HG03378 (cell line): ENCODE measurements around the gene ACSL5.
A peak's percentile ranks its signal among the peaks of the same experiment; 100 is the strongest.
"Not testable (repeated sequence)": the region's sequence is repeated elsewhere in the genome, so short reads cannot be mapped to it uniquely, and the experiment has no call there.

ENCODE experiments used
- ATAC-seq: cut with Tn5 transposase; IDR thresholded peaks from one replicate; pipeline ENCODE4 v1.9.1; 2021; ENCODE audit warnings: mild to moderate bottlenecking, moderate library complexity; ENCODE audit not compliant: unreplicated experiment

The ACSL5 gene

DNA sequence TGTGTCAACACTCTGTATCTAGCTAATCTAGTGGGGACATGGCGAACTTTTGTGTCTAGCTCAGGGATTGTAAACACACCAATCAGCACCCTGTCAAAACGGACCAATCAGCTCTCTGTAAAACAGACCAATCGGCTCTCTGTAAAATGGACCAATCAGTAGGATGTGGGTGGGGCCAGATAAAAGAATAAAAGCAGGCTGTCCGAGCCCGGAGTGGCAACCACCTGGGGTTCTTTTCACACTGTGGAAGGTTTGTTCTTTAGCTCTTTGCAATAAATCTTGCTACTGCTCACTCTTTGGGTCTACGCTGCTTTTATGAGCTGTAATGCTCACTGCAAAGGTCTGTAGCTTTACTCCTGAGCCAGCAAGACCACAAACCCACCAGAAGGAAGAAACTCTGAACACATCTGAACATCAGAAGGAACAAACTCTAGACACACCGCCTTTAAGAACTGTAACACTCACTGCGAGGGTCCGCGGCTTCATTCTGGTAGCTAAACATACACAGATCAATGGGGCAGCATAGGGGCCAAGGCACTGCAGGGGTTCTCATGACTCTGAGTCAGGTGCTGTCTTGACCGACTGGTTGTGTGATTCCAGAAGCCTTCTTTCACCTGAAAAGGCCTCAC is 1.6 kb upstream of the ACSL5 start:
- ATAC-seq: not testable (repeated sequence)

DNA sequence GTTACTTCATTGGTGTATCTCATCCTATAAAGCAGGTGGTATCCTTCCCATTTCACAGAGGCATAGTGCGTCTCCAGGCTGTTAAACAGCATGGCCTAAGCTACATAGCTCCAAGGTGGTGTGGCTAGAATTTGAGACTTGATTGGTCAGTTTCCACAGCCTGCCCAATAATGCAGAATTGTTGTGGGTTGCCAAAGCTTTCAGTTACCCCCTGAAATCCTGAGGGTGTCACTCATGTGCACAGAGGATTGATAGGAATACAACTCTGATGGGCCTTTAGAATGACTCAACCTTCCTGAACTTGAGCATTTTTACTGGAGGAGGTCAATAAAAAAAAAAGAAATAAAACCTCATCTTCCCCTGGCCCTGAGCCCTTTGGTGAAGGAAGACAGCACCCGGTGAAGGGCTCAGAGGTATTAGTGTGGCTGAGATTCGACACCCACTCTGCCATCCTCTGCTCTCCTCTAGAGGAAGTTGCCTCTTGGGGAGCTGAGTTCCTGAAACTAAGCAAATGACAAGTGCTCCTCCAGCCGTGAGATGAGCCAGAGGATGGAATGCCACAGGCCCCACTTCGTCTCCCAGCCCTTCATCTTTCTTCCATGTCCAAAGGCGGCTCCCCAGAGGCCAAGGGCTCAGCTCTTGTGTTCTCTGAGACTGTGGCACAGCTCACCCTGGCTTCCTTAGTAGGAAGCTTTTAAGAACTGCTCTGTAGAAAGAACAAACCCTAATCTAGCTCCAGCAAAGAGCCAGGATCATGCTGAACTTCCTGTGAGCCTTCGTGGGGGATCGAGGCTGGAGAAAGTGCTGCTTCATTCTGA is 1.0 kb downstream of the ACSL5 start:
- peak; percentile 50 for ATAC-seq

DNA sequence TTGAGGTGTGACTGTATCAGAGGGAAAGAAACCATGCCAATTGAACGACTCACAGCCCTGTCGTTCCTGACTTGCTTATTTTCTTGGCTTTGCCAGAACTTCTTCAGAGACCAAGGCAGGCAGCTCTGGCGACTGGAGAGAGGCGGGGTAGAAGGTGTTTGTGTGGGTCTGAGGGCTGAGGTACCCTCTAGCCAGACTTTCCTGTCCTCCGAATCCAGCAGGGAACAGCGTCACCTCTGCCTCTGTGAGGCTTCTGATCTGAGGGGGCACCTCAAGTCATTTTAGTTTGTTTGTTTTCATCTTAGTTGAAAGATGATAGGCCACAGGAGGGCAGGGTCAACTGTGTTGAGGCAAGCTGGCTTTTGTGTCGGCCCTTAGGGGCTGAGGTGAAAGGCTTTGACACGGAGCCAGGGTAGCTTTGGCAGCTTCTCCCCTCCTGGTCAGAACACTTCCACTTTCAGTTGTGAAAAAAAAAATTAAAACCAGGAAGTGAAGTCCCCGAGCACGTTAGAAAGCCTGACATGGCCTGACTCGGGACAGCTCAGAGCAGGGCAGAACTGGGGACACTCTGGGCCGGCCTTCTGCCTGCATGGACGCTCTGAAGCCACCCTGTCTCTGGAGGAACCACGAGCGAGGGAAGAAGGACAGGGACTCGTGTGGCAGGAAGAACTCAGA is 1.9 kb downstream of the ACSL5 start:
- ATAC-seq: peak; percentile 86

DNA sequence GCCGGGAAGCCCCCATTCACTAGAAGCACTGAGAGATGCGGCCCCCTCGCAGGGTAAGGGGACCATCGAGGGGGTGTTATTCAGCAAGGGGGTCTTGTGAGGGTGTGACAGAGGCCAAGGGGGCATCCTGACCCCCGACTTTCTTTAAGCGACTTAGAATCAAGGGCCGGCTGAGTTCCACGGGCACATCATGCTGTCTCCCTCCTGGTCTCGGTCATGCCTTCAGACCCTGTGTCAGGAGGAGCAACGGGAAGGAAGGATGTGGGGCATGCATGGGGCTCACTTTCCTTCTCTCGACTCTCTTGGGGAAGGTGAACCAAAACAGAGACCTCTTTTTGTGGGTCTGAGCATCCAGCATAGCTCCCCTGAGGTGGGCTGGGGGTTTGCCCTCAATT is 2.5 kb downstream of the ACSL5 start:
- peak; percentile 18 for ATAC-seq

DNA sequence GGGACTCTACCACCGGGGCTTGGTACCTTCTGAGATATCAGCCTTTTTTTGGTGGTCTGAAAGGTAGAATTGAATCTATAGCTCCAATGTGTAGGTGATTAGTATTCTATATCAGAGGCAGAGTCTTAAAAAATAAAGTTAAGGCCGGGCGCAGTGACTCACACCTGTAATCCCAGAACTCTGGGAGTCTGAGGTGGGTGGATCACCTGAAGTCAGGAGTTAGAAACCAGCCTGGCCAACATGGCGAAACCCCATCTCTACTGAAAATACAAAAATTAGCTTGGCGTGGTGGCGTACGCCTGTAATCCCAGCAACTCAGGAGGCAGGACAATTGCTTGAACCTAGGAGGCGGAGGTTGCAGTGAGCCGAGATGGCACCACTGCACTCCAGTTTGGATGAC is 3.2 kb downstream of the ACSL5 start:
- ATAC-seq: not testable (repeated sequence)

DNA sequence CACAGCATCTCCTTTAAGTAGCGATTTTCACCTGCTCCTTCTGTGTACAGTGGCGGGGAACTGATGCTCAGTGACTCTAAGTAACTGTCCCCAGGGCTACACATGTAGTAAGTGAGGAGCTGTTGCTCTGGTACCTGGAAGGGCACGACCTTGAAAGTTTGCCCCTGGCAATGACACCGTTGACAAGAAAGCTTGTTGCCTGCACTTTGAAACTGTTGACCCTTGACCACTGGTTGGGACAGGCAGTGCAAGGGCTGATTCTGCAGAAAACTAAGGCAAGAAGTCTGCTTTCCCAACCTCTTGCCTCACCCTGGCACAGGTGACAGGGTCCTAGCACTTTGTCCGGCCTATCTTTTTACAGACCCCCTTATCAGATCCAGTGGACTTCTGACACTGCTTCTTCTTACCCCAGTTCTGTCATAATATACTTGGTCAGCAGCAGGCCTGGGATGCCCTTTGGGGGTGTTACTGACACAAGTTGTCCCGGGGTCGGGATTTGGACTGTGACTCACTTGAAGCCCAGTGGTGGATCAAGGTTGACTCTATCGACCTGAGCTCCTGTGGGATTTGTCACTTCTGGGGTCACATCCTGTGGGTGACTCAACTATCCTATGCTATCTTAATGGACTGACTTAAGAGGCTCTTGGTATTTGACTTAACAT is 5.8 kb downstream of the ACSL5 start:
- no peak for ATAC-seq

DNA sequence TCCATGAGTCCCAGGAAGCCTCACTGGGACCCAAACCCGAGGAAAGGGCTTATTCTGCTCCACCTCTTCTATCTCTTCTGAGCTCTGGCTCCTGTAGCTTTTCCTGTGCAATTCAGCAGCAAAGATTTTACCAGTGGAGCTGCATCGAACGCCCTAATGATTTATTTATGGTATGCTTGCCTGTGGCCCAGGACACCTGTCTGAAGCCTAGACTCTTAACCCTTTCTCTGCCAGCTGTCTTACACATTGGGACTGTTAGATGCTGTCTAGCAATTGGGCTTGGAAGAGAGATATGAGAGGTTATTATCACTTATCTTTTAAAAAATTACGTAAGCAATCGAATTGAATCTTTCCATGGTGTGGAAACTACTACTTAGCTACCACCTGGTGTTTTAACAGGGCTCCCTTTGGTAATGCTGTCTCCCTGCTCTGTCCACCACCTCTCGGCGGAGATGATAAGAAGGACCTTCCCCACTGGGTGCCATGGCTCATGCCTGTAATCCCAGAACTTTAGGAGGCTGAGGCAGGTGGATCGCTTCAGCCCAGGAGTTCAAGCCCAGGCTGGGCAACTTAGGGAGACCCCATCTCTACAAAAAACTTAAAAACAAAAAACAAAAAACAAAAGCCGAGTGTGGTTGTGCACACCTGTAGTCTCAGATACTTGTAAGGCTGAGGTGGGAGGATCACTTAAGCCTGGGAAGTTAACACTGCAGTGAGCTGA is 8.8 kb downstream of the ACSL5 start:
- ATAC-seq: no peak

DNA sequence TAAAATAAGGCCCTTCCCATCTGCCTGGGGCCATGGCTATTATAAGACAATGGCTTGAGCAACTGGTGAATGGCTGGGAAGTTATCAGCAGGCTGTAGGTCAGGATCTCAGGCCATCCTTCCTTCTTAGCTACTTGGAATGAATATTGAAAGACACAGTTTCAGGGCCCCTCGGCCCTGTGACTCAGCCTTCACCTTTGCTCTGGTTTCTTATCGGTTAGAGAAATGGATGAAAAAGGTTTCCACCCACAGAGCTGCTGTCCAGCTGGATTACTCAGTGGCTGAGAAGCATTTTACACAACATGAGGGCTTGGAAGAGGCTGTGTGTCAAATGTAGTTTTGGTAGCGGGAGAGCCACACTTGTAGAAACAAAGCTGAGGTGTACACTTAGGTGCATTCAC is 9.4 kb downstream of the ACSL5 start:
- ATAC-seq: no peak

DNA sequence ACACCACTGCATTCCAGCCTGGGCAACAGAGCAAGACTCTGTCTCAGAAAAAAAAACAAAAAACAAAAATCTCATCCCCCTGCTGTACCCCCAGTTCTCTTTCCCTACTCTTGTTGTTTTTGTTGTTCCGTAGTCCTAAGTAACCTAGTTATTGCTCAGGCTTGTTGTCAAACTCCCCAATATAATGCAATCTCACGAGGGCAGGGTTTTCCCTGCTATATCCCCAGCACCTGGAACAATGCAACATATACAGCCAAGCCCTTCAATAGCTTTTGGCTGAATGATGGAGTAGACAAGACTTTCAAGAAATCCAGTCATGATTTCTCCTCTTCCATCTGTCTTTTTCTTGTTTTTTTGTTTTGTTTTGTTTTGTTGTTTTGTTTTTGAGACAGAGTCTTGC is 10.2 kb downstream of the ACSL5 start:
- ATAC-seq: no peak

DNA sequence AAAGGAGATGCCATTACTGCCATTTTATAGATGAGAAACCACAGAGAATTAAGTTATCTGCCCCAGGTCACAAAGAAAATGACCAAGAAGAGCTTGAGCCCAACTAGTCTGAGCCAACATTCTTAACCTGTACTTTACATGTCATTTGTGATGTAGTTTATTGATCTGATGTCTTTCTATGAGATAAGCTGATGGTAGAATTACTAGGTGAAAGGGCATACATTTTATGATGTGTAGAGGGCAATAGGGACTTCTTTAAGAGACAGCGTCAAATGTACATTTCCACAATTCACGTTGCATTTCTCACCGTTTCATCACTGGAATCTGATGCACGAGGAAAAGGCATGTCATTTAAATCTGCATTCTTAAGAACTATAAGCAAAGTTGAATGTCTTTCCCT is 11.3 kb downstream of the ACSL5 start:
- no peak for ATAC-seq

DNA sequence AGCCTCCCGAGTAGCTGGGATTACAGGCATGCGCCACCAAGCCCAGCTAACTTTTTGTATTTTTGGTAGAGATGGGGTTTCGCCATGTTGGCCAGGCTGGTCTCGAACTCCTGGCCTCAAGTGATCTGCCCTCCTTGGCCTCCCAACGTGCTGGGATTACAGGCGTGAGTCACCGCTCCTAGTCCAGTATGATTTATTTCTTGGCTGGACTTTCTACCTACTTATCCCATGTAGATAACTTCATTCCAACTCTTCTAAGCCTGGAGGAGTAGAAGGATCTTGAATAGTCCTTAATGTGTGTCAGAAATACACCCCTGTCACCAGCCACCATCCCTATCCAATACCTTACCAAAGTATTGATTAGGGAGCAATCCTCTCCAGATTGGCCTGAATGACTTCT is 14.1 kb downstream of the ACSL5 start:
- not testable (repeated sequence) for ATAC-seq

DNA sequence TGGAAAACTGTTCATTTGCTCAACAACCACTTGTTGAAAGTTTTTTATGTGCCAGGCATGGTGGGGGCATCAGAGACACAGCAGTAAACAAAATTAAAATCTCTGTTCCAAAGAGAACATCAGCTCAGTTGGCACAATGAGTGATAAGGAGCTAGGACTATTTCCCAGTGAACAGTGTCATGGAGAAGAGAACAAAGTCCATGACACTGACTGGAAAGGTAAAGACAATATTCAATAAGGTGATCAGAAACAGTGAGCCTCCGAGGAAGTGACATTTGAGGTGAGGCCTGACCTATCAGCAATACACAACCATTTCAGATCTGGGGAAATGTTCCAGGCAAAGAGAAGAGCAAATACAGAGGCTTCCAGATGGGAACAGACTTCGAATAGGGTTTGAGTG is 14.6 kb downstream of the ACSL5 start:
- no peak for ATAC-seq

DNA sequence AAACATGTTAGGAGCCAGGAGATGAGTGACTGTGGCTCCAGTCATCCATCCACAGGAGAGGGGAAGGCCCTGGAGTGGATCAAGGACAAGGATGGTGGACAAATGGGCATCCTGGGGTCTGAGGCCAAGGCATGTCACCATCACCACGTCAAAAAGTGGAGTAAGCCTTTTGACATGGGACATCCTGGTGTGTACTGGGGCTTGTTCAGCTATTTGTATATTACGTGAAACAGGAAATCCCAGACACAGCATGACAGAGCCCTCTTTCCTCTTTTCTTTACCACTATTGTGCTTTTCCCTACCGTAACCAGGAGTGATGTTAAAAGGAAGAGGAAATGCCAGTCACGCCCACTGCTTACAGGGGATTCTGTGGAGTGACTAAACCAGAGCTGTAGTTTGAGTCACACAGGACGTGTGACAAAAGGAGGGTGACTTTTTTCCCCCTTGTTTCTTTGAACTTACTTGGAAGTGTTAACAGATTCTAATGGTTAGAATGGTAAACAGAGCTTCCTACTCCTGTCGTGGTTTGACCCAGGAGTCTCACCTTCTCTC is 15.4 kb downstream of the ACSL5 start:
- peak; percentile 67 for ATAC-seq

DNA sequence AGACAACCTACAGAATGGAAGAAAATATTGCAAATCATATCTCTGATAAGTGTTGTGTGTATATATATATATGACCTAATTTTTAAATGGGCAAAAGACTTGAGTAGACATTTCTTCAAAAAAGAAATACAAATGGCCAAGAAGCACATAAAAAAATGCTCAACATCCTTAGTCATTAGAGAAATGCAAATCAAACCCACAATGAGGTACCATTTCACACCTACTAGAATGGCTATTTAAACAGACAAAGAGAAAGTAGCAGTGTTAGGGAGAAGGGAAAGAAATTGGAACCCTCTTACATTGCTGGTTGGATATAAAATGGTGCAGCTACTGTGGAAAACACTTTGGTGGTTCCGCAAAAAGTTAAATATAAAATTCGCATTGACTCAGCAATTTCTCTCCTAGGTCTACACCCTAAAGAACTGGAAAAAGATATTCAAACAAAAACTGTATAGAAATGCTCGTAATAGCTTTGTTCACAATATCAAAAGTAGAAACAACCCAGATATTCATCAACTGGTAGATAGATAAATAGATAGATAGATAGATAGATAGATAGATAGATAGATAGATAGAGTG is 16.3 kb downstream of the ACSL5 start:
- ATAC-seq: no peak

DNA sequence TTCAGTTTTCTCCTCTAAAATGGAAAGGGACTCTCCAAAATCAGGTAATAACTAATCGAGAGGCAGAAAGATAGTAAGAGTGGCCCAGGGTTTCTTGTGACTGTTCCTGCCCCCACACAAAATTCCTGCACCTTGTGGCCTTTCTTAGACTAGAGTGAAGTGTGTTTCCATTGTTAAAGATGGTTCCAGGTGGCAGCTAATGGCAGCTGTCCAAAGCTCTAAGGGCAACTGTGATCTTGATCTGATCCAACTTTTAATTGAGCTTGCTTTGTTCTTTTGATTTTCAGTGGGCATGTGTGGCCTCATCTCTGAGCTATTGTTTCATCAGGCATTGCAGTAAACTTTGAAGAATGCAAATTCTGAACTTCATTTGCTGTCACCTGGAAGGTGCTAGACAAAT is 19.4 kb downstream of the ACSL5 start:
- ATAC-seq: no peak

DNA sequence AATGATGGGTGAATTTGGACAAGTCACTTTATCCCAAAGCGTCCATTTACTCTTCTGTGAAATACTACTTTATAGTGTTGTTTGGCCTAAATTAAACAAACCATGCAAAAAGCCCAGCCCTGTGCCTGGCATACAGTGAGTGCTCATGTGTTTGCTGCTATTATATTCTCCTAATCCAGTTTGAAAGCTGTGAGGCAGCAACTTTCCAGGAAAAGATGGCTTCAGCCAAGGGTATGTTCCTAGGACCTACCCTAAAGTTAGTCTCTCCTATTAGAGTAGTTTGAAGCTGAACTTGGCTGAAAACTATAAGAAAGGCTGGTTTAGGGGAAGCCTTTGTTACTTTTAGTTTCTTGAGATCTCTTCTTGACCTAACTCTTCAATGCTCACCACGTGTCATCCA is 19.9 kb downstream of the ACSL5 start:
- no peak for ATAC-seq

DNA sequence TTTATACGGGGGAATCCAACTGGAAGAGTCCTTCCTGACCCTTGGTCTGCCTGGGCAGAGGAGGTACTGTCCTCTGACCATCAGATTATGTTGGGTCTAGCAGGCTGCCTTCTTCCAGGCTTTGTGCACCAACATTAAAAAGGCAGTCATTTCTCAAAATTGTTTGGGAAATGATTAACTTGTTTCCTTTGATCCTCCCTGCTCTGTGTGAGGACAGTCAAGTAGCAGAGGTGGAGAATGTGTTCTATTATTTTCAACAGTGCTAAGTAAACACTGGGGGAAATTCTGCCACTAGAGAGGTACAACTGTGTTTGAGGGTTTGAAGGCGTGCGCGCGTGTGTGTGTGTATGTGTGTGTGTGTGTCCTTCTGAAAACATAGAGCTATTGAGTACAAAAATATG is 20.6 kb downstream of the ACSL5 start:
- peak; percentile 45 for ATAC-seq

DNA sequence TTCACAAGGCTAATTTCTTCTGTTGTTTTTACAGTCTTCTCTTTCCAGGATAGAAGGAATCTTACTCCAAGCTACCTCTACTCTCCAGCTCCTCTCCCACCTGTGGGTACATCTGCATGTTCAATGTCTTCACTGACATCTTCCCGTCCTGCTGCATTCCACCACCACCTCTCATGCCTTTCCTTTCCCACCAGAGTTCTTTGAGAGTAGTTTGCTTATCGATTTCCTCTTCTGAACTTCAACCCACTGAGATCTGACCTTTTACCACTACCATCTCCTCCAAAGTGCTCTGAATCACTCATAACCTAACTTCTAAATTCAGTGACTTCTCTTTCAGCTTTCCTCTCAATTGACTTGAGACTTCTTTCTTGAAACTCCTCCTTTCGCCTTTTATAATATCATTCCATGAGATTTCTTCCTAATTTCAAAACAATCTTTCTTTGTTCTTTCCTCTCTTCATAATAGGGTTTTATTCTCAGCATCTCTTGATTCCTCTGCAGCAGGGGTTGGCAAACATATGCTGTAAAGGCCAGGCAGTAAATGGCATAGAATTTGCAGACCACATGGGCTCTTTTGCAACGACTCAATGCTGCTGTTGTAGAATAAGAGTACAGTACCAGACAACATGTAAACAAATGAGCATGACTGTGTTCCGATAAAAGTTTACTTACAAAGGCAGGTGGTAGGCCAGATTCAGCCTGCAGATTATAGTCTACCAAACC is 22.1 kb downstream of the ACSL5 start:
- no peak for ATAC-seq

DNA sequence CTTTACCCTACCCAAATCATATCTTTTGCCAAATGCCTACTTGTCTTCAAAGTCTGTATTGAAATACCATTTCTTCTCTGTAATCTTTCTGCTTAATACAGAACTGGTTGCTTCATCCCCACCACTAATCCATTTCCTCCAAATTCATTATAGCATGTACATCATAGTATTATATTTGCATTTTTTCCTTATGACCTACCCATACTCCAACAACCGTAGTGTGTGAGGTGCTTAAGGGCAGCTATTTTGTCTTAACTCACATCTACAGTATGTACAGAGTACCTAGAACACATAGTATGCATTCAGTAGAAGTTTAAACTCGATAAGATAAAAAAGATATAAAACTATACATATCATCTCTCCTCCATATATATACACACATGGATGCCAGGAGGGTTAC is 23.7 kb downstream of the ACSL5 start:
- no peak for ATAC-seq

DNA sequence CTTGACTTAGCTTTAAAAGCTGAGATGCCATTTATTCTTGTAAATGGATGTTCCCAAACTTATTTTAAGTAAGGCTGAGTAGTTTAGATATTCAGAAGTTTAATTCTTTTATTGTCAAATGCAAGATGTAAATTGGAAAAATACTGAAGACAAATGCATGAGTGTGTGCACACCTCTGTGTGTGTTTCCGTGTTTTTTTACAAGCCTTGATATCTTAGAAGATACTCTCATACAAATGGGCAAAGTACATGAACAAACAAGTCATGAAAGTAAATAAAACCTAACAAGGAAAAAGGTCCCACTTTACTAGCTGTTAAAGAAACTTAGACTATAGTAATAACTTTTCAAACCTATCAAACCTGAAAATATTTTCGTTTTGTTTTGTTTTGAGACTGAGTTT is 29.0 kb downstream of the ACSL5 start:
- ATAC-seq: no peak
